Measurements from ENCODE around the gene JAM2. TPM values are rescaled to one million over a fixed set of nuclear protein-coding genes. Genes with fewer than 3 reads are reported as not detected.
A peak's percentile ranks its signal among the peaks of the same experiment; 100 is the strongest.

Gene JAM2, protein sequence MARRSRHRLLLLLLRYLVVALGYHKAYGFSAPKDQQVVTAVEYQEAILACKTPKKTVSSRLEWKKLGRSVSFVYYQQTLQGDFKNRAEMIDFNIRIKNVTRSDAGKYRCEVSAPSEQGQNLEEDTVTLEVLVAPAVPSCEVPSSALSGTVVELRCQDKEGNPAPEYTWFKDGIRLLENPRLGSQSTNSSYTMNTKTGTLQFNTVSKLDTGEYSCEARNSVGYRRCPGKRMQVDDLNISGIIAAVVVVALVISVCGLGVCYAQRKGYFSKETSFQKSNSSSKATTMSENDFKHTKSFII
- total RNA-seq, result 10 to 100 TPM; 27.6 to 85.5 (median 35.1) TPM

DNA sequence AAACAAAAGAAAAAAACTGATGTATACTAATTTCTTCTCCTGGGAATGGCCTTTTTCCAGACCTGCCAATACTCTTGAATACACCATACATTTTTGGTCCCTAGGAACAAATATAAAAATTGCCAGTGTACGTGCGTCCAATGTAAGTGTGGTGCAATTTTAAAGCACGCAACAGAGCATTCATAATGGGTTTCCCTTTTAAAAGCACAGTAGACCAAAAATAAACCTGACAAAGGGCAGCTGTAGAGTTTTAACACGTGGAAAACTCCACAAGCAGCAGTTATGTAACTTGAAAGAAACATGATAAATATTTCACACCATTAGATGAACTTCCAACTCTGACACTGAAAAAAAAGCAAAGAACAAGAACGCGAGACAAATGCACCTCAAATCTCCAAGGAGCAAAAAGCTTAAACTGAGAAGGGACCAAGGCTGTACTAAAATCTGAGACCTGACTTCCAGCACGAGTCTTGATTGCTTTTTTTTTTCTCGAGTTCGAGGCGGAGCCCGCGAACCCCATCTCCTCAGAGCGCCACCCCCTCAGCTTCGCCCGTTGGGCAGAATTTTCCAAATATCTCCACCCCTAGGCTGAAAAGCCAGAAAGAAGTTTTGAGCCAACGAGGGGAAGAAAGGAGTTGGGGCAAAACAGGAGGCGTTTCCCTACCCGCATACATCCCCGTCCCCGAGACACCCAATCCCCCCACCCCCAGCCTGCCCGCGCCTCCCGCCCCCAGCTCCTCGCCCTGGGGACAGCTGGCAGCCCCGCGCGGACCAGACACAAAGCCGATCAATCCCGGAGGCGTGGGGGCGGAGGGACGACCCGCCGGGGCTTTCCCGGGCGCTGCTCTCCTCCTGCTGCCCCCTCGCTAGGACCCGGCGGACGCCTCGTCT lies at the start of gene JAM2:
Gene JAM2, plus strand, starts transcription at position 599 of the 891 bp plus-strand sequence. CDS start 564 bp downstream, outside the sequence.
- intact Hi-C loops (cut with DNase I; ENCODE audit: low total_unique reads), result no loop called here
- H3K36me3 ChIP-seq, result no peaks in the 10 kb centered on the region
- no peaks in the 10 kb centered on the region for H3K9me3 ChIP-seq
- peak within 1 kb of the TSS; percentile 93 to 97 for H3K27ac ChIP-seq
- peak within 1 kb of the TSS; percentile 59 to 92 for H3K4me3 ChIP-seq
- peaks cover 0 to 8% of the 10 kb centered on the region in 2 donors for H3K4me1 ChIP-seq
- no peaks in the 10 kb centered on the region for H3K27me3 ChIP-seq
- TF ChIP-seq, protein P1, sequence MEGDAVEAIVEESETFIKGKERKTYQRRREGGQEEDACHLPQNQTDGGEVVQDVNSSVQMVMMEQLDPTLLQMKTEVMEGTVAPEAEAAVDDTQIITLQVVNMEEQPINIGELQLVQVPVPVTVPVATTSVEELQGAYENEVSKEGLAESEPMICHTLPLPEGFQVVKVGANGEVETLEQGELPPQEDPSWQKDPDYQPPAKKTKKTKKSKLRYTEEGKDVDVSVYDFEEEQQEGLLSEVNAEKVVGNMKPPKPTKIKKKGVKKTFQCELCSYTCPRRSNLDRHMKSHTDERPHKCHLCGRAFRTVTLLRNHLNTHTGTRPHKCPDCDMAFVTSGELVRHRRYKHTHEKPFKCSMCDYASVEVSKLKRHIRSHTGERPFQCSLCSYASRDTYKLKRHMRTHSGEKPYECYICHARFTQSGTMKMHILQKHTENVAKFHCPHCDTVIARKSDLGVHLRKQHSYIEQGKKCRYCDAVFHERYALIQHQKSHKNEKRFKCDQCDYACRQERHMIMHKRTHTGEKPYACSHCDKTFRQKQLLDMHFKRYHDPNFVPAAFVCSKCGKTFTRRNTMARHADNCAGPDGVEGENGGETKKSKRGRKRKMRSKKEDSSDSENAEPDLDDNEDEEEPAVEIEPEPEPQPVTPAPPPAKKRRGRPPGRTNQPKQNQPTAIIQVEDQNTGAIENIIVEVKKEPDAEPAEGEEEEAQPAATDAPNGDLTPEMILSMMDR (IDR thresholded peaks at IDR 0.05), result no peak
- no peak for TF ChIP-seq POLR2A (IDR thresholded peaks at IDR 0.05)
- DNase-seq, result peak; percentile 48 to 49

DNA sequence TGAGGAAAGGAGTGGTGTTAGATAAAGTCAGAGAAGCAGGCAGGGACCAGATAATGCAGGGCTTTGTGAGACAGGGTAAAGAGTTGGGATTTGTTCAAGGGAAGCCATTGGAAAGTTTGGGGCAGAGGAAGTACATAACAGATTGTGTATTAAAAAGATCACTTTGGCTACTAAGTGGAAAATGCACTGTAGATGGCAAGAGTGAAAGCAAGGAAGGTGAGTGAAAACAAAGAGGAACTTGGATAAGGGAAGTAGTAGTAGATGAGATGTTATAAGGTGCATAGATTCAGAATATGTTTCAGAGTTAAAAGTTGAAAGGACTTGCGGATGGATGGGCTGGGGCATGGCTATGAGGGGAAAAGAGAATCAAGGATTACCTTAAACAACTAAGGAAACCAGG lies 49.2 kb upstream of the JAM2 start:
- no peak for DNase-seq
- H3K4me3 ChIP-seq, result no peak overlapping the region
- intact Hi-C loops (cut with DNase I; ENCODE audit: low total_unique reads), result no loop called here
- no peaks in the 10 kb centered on the region for H3K27me3 ChIP-seq
- no peaks in the 10 kb centered on the region for H3K9me3 ChIP-seq
- TF ChIP-seq POLR2A (IDR thresholded peaks at IDR 0.05), result no peak
- TF ChIP-seq, protein P1 (IDR thresholded peaks at IDR 0.05), result no peak
- H3K27ac ChIP-seq, result no peak overlapping the region
- peaks cover 0 to 3% of the 10 kb centered on the region in 2 donors for H3K36me3 ChIP-seq
- H3K4me1 ChIP-seq, result no peaks in the 10 kb centered on the region

DNA sequence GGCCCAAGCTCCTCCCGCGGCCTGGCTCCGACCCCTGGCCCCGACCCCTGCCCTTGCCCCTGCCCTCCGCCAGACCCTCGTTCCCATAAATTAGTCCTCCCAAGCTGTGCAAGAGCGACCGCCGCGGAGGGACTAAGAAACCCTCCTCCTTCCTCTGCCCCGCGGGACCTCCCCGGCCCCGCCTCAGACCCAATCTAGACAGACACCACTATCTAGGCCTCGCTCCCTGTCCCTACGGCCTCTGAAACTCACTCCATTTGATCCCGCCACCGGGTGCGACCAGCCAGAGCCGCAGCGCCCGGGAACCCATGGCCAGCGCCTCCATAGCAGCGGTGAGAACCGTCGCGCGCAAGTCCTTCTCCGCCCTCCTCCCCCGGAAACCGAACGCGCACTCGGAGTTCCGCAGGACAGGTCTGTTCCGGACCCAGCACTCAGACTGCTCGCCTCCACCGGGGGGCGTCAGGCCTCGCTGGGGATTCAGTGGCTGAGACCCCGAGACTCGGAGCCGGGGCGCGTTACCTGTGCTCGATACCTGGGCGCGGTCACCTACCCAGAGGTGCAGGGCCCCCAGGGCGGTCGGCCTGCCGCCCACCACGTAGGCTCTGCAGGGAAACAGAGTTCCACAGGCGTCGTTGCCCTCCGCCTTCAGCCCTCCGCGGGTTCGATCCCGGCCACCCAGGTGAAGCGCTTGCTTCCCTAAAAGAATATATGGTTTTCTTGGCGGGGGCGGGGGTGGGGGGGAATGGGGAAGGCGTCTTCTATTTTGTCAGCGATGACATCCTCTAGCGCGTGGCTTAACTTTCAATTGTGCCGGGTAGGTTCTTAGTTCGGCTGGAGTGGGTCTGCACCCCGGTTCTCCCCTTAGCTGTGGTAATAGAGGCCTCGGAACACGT lies 31.7 kb upstream of the JAM2 start, which contains the start of gene MRPL39:
Gene MRPL39, minus strand, starts transcription at position 331 of the 893 bp plus-strand sequence. Its CDS starts 6 bp downstream, at position 325.
- H3K27ac ChIP-seq, result peak within 1 kb of the TSS; percentile 80 to 82
- peak; percentile 79 to 83 for DNase-seq
- TF ChIP-seq, protein P1 (IDR thresholded peaks at IDR 0.05), result peak; percentile 52 to 57 (median 55)
- TF ChIP-seq POLR2A (IDR thresholded peaks at IDR 0.05), result peak in 1 of 2 donors; percentile 23
- H3K4me3 ChIP-seq, result peak within 1 kb of the TSS; percentile 58 to 95
- no peaks in the 10 kb centered on the region for H3K9me3 ChIP-seq
- peaks cover 9 to 10% of the 10 kb centered on the region in 2 donors for H3K4me1 ChIP-seq
- H3K36me3 ChIP-seq, result no peaks in the 10 kb centered on the region
- intact Hi-C loops (cut with DNase I; ENCODE audit: low total_unique reads), result loop anchor here (5.0 kb wide), 1 partner anchor 100 kb away; no protein-coding TSS in a partner anchor
- H3K27me3 ChIP-seq, result no peaks in the 10 kb centered on the region

DNA sequence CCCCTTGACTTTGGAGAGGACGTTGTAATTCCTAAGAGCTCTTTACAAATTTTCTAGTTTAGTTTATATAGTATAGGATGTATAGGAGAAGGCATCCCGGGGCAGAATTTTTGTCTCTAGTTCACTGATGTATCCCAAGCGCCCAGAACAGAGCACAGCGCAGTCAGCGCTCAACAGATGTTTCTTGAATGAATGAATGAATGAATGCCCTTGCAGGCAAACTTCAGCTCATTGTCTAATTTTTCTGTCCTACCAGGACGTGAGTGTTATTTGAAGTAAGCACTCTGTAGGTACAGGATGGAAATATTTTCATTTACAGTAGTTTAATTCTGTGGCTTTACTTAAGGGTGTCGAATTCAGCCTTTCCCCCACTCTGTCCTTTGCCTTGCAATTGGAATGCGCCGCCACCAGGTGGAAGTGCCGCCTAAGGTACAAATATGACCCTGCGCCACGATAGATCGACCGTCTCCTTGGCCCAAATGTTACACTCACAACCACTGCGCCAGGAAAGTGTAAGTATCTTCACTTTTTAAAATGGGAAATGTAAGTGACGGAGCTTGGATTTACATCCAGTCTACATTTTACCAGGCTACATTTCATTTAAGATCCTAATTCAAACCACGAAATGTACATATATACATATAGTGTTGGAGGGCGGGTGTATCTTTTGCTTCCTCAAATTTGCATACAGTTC lies 30.9 kb upstream of the JAM2 start:
- TF ChIP-seq POLR2A (IDR thresholded peaks at IDR 0.05), result no peak
- TF ChIP-seq, protein P1 (IDR thresholded peaks at IDR 0.05), result peak; percentile 88 to 97 (median 91)
- no peaks in the 10 kb centered on the region for H3K36me3 ChIP-seq
- no peaks in the 10 kb centered on the region for H3K27me3 ChIP-seq
- no peaks in the 10 kb centered on the region for H3K9me3 ChIP-seq
- intact Hi-C loops (cut with DNase I; ENCODE audit: low total_unique reads), result loop anchor here (5.0 kb wide), 1 partner anchor 99 kb away; no protein-coding TSS in a partner anchor
- H3K4me3 ChIP-seq, result peak overlapping the region; percentile 58 to 95
- peak overlapping the region; percentile 80 to 82 for H3K27ac ChIP-seq
- peak; percentile 81 for DNase-seq
- peaks cover 9 to 10% of the 10 kb centered on the region in 2 donors for H3K4me1 ChIP-seq
